Brain pericyte (primary cell): Measurements from ENCODE around the gene ERN1.

ENCODE experiments used
- DNase-seq: peaks from one replicate; pipeline ENCODE4 v3.0.0-alpha.2; 2012; ENCODE audit warnings: low read depth, low spot score

Gene ERN1

DNA sequence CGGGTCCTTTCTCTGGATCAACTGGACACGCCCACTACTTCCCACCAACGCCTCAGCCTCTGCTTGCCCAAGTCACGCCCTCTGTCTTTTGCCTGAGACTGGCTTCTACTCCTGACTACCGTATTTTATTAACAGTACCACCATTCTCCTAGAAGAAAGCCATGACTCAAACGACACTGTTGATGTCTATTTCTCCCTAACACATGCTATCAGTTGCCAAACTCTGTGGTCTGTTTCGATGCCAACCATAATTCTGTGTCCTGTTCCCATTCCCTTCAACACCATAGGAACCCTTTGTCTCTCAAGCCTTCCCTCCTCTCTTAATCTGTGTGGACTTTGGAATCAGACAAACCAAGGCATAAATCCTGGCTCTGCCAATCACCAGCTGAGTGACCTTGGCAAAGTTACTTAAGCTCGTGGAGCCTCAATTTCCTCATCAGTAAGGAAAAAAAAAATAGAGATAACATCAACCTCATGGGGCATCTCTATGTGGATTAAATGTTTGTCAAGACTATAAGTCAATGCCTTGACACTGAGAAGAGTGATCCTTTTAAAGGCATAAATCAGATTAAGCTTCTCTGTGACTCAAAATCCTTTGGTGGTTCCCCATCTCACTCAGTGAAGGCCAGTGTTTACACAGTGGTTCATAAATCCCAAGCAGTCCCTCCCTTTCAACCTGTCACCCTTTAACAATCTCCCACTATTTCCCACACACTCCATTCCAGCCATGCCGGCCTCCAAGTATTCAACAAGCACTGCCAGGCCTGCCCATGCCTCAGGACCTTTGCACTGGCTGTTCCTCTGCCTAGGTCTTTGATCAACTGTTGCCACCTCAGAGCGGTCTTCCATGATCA is 45.6 kb downstream of the ERN1 start:
- no peak for DNase-seq

DNA sequence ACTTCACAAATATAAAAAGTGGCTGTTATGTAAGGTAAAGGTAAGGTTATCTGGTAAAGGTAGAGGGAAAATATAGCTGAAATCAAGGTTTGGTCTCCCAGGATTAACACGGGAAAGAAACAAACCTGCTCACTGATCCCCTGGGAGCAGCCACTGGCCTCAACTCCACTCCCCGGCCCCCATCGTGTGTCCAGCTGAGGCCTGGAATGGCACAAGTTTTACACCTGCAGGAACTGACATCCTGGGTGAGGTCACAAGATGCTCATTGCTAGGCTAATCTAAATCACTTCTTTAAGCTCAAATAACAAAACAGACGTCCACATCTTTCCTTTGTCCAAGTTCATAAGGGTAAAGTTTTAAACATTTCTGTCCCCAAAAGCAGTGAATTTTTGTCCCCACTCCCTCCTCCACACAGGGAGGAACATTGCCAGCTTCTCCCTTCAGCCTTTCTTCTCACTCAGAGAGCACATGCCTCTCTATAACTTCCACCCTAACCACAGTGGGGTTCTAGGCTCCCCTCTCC is 46.3 kb downstream of the ERN1 start:
- DNase-seq, result no peak

DNA sequence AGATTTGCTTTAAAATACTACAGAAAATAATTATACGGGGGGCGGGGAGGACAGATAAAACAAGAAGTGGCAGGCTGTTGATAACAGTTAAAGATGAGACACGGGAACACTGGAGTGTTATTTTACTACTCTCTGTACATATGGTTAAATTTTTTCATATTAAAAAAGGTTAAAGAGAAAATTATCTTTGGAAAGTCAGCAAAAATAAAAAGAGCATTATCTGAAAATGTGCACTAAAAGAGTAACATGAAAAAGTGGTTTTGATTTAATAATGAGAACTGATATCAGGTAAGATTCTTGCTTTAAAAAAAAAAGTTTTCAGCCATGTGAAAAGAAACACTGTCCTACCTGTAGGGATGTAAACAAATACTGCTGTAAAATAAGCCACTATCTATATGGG is 46.9 kb downstream of the ERN1 start:
- no peak for DNase-seq

DNA sequence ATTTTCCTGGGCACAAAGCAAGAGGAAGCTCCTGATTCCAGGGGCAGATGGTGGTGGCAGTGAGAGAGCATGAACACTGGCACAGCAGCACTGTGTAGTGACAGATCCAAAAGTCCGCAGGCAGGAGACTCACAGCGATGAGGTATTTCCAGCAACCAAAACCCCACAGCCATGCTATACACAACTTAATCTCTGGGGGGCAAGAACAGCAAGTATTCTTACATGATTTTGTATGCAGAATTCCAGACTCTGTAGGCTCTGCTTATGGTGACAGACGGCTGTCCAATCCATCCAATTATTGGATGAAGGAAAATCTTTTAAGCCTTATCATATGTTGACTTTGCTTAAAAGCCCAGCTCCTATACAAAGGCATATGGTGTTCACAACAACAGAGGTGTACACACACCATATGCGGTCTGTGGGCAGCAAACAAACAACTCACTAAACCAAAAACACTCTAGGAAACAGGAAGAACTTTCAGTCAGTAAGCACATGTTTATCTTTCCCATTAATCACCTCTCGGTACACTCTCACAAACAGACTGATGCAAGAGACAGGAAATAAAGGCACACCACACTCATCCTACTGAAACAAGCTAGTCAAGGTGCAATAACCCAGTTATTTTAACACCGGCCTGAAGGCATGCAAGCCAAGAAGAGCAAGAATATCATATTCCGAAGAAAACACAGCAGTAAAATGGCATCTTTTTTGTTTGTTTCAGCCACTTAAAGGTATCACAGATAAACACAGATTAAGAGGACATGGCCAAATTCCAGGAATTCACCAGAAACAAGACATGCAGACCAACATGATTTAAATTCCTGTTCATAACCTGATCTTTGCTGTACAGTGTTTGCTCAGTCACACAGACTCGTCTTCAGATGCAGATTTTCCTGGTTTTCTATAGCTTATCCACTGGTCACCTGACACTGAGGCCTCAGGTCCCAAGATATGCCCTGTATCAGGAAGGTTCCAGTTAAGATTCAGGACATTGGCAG is 47.8 kb downstream of the ERN1 start:
- no peak for DNase-seq

DNA sequence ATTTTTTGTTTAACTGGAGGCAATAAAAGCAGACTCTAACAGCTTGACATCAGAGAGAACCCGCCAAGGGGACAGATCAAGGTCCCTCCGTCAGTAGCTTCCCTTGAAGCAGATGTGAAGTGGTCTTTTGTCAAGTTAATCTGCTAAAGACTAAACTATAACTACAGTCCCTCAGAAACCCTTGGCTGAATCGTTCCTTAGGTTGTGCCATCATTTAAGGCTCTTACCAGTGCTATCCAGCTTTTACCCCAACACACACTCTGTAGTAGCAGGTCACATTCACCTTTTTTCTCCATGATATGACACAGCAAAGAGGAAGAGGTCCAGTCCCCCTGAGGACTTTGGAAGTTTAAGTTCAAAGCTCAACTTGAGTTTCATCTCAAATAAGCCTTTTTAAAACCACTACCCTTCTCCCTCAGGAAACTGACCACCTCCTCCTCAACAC is 49.7 kb downstream of the ERN1 start:
- no peak for DNase-seq

DNA sequence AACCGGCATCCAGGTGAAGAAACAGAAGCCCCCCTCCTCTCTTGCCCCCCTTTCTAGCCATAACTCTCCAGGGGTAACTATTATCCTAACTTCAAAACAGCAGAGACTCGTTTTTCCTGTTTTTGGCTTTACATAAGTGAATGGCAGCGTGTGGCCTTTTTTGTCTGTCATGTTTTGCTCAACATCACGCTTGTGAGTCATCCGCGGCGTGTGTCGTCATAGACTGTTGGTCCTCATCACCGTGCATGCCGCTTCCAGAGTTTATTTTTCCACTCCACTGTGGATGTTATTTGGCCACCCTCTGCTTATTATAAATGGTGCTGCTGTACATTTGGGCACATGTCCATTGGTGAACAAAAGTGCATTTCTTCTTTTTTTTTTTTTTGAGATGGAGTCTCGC is 52.6 kb downstream of the ERN1 start:
- no peak for DNase-seq

DNA sequence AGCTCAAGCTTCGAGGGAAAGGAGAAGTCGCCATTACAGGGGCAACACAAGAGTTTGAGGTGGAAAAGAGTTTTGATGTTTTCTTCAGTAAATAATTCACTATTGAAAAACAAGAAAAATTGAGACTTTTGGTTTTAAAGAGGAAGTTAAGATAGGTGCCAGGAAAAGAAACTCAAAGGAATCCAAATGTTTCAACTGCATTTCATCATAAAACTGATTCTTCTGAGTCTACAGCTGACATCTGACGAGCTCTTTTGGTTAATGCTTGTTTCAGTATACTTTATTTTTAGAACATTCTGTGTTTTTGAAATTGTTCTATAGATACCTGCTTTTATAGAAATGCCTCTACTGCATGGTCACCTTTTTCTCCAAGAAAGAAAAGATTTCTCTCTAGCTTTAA is 54.0 kb downstream of the ERN1 start:
- DNase-seq, result no peak

DNA sequence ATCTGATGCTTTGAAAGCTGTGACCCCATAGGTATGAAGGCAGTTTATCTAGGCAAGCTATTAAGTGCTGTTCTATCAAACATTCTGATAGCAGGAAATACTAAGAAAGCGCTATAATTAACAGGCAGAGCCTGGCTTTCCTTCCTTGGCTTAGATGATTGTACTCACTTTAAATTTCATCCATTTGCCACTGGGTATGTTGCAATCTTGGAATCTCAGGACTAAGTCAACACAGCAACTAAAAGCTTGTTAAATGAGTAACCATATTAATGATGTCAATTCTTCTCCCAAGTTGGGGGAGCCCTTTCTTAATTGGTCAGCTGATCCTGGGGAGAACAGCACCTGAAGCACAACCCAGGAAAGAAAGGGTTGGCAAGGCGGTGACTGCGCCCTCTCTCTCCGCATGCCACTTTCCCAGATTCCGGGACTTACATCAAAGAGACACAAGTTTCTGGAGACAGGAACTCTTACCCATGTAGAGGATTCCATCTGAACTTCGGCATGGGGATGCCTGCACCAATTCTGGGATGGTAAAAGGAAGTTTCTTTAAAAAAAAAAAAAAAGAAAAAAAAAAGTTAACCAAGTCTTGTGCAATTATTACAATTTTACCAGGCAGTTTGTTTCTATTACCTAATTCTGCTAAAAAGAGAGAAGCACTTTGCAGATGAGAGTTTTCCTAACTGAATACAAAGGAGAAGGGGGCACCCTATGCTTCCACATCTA is 55.1 kb downstream of the ERN1 start:
- DNase-seq, result no peak

DNA sequence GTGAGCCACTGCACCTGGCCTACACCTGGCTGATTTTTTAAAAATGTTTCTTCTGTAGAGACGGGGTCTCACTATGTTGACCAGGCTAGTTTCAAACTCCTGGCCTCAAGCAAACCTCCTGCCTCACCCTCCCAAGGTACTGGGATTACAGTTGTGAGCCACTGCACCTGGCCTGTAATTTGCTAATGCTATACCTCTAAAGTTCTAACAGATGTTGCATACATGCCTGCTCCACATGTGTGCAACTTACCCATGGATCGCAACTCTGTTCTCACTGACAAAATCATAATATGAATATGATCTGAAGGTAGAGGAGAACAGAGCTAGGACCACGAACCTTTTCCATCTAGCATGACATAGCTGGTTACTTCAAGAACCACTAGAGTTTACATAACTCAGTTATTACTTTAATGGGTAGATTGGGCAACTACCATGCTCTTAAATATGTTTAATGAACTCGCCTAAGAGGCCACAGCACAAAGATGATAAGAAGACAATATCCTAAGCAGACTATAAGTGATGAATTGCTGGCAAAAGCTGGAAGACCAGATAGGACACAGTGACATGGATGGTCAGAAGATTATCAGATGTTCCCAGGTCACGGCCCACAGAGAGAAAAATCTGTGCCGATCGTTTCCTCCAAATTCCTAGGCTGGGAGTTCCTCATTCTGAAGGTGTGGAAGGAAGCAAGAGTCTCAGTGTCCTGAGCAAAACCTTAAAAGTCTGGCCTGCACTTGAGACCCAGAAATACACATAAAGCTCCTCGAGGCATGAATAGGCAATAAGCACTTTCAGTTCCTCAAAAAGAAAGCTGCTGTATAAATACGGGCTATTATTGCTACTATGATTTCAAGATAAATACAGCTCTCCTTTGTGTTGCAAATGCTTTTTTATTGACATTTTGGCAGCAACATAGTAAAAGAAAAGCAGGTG is 55.9 kb downstream of the ERN1 start:
- DNase-seq, result no peak

DNA sequence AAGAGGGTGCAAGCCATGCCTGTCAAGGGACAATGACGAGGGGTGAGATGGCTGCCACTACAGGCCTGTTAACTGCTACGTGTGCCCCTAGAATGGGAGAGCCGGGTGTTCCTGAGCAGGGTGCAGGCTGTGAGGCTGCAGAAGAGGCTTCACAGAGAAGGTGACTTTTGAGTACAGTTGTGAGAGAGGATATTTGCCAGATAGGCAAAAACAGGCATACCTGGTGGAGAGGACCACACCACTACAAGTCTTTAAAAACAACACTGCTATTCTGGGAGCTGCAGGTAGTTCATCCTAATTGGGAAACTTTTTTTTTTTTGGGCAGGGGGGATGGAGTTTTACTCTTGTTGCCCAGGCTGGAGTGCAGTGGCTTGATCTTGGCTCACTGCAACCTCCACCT is 58.8 kb downstream of the ERN1 start:
- DNase-seq, result no peak

DNA sequence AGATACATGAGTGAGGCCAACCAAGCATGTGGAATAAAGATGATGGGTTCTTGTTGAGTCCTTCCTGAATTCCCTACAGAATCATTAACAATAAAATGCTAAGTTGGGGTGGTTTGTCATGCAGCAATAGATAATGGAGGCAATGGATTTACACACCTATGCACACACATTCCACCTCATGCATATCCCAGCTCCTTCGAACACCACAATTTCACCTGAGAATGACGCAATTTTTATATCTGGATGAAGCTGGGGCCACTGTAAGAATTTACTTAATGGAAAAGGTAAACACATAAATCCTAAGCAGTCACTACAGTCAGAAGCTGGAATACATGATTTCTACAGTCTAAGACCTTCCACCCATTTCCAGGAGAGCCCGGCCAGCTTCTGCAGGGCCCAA is 59.7 kb downstream of the ERN1 start:
- no peak for DNase-seq

DNA sequence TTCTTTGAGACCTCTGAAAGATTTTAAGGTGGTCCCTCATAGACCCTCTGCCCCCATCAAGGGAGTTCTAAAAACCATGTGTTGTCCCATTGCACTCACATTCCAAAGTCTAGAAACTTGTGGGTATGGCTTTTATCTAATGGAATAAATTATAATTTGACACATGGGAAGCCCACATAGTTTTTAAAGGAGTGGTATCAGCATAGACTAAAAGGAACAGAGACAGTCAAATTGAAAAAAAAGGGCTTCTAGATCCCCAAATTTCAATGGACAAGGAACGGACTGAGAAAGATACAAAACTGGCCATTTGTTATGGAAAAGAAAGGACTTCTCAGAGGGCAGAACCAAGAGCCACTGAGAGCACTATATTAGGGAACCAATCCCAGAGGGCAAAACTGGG is 60.8 kb downstream of the ERN1 start:
- DNase-seq, result no peak

DNA sequence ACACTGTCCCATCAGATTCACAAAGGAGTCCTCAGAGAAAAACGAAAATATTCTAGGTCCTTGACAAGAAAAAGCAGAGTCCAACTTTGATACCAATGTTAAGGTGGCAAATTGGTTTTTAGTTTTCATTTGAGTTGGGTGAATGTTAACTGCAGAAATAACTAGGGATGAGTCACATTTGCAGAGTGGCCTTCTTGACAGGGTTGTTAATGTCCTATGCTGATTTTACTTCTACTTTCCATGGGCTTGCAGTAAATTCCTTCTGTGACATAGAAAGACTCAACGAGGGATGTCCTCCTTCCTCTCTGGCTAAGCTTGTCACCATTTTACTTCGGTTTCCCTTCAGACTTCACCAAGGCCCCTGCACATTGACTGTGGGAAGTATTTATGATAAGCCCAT is 62.3 kb downstream of the ERN1 start:
- DNase-seq, result no peak

DNA sequence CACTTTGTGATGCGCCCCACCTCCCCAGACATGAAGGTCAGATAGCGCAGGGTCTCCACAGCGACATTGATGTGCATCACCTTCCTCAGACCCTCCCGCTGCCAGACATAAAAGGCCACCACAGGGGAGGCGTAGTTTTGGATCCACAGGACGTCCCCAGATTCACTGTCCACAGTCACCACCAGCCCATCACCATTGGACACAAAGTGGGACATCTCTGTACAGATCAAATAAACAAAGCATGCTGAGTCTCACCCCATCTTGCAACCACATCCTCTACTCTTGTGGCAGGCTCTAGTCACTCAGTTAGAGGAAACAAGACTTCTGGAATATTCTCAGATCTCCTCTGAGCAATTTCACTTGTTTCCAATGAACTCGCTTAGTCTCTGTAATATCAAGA is 63.2 kb downstream of the ERN1 start:
- no peak for DNase-seq

DNA sequence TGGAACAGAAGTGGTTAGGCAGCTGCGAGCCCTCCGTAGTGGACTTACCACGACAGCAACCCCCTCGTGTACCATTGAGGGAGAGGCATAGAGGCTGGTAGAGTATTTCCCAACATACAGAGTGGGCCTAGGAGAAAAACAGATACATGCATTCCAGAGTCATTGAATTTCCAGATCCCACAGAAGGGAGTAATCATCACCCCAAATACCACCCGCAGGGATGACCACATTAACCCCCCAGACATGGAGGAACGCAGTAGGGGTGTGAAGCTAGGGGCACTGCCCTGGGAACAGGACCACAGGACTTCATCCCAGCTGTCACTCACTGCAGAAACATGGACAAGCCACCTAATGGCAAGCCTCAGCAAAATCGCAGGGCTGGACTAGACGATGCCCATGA is 64.8 kb downstream of the ERN1 start:
- DNase-seq, result no peak

DNA sequence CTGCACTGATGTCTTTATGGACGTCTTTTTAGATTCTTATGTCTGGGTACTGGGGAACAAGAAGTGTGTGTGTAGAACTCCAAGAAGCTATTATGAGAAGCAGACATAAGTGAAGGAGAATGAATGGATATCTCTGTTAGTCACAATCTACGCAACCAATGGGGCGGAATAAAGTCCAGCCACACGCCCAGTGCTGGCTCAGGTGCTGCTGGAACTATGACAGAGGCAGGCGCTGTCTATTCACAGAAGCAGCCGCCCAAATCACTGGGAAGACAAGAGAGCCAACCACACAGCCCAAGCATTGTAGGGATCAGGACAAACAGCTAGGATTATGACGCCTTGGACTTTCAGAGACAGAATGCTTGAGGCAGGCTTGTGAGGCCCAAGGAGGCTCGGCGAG is 65.6 kb downstream of the ERN1 start:
- no peak for DNase-seq

DNA sequence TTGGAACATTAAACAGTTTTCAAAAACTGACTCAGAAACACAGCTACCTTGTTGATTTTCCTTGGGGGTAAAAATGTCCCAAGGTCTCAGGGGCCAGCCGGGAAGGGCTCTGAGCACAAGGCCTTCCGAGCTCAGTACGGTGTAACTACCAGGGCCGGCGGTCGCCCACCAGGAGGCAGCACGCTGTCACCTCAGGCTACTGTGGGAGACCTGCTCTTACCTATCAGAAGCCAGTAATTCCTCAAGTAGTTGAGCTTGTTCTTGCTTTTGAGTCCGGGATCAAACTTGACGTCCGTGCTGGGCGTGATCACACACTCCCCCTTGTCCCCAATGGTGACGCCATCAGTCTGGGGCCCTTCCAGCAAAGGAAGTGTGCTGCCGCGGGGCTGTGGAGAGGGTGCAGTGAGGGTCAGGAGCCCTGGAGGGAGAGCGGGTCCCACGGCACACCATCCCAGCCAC is 66.1 kb downstream of the ERN1 start:
- no peak for DNase-seq

DNA sequence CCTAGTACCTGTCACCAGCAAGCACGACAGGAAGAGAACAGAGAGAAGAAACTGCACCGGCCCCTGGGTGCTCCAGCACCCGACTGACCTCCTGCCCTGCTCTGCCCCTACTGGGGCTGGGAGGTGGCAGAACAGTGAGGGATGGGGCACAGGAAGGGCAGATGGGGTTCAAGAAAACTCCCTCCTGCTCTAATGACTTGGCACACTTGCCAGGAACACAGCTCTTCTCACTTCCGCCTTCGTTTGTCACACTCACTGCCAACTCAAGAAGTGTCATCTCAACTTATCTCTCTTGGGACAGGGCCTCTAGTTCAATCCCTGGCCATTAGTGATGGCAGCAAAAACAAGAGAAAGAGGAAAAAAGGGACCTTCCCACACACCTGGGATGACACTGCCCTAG is 66.9 kb downstream of the ERN1 start:
- DNase-seq, result no peak

DNA sequence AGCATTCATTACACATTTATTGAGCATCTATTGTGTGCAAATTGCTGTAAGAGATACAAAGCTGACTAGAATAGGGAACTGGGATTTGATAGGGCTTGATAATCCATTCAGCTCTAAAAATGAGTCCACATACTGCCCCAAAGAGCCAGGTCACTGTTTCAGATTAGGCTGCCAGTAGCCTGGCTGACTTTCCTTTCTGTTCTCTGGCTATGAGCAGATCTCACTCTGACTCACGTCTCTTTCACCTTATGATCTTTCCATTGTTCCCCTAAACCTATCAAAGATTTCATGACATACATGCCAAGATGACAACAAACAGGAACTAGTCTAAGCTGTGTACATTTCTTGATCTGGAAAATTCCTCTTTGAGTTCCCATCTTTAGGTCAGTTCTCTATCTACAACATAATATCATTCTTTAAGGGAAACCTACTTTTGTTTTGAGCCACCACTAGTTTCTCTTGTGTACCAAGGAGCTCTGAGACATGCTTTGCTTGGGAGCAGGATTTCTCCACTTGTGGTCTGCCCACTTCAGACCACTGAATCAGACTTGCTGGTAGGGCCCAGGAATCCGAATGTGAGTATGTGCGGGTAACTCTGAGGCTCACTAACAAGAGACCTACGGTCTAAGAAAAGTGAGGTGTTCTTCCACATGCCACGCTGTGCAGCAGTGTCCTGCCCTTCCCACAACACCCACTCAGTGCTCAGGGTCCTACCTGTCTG is 68.6 kb downstream of the ERN1 start:
- DNase-seq, result no peak

DNA sequence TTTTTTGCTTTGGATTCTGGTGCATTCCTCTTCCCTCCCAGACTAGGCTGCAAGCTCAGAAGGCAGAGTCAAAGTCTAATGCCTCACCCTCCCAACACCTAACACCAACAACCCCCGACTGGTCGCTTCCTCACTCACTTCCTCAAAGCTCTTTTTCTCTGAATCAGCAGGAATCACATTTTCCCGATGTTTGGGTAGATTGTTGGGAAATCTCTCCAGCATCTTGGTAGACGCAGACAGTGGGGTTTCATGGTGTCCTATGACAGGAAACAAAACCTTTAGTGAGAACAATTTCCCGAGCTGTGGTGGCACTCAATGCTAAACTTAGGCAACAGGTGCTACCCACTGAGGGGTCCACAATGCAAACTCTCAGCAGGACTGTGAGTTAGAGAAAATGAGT is 69.6 kb downstream of the ERN1 start:
- no peak for DNase-seq
